Keratinocyte (primary cell): ENCODE data around the gene ITPR2. TPM values are rescaled to one million over a fixed set of nuclear protein-coding genes. Genes with fewer than 3 reads are reported as not detected.
"Not testable (repeated sequence)": the region's sequence is repeated elsewhere in the genome, so short reads cannot be mapped to it uniquely, and the experiment has no call there.

Experiments used
- DNase-seq: peaks from one replicate; pipeline ENCODE4 v3.0.0-alpha.2; 2011; ENCODE audit warnings: low read depth, missing footprints, low spot score
- FAIRE-seq: peaks from 2 replicates; lab custom pipeline; 2011; peaks lifted over from hg19 to GRCh38; lab: Jason Lieb, UNC
- H2AFZ ChIP-seq: 2 replicates; pipeline ENCODE4 v1.6.0; 2012; ENCODE audit warnings: low read length, control low read depth, inconsistent platforms; ENCODE audit not compliant: control insufficient read depth
- H3K27ac ChIP-seq: 2 replicates; pipeline ENCODE4 v1.5.1; 2011; ENCODE audit warnings: low read length; ENCODE audit not compliant: control insufficient read depth, insufficient read depth
- H3K27me3 ChIP-seq: 3 replicates; pipeline ENCODE4 v1.6.0; 2011; ENCODE audit warnings: low read length; ENCODE audit not compliant: control insufficient read depth, insufficient read depth; ENCODE audit errors: extremely low read depth
- H3K36me3 ChIP-seq, 2 experiments: 2 replicates in 1 of 2; 3 replicates in 1 of 2; pipeline ENCODE4 v1.5.1; 2011; ENCODE audit warnings: low read length in 2 of 2, mild to moderate bottlenecking in 1 of 2; ENCODE audit not compliant: control insufficient read depth in 2 of 2, insufficient read depth in 2 of 2; ENCODE audit errors: extremely low read depth in 1 of 2
- H3K4me1 ChIP-seq: 3 replicates; pipeline ENCODE4 v1.5.1; 2011; ENCODE audit warnings: low read length; ENCODE audit not compliant: control insufficient read depth, insufficient read depth; ENCODE audit errors: extremely low read depth
- H3K4me2 ChIP-seq: 3 replicates; pipeline ENCODE4 v1.6.0; 2011; ENCODE audit warnings: low read depth, low read length; ENCODE audit not compliant: control insufficient read depth, insufficient read depth; ENCODE audit errors: extremely low read depth
- H3K4me3 ChIP-seq, 3 experiments: fragments of 200-600 bp in 1 of 3; sonication (generic) in 1 of 3; 2 replicates in 2 of 3; 3 replicates in 1 of 3; pipeline ENCODE4 v1.5.1; 2011 to 2016; ENCODE audit warnings: low read length in 3 of 3, mild to moderate bottlenecking in 3 of 3, control low read depth in 2 of 3, inconsistent platforms in 1 of 3, low read depth in 1 of 3, mixed read lengths in 1 of 3, mixed run types in 1 of 3, moderate library complexity in 1 of 3; ENCODE audit not compliant: control insufficient read depth in 2 of 3, insufficient read depth in 2 of 3; ENCODE audit errors: extremely low read depth in 1 of 3
- H3K79me2 ChIP-seq: 2 replicates; pipeline ENCODE4 v1.6.0; 2012; ENCODE audit warnings: low read length; ENCODE audit not compliant: control insufficient read depth, insufficient read depth
- H3K9ac ChIP-seq: 3 replicates; pipeline ENCODE4 v1.6.0; 2011; ENCODE audit warnings: low read length; ENCODE audit not compliant: control insufficient read depth, insufficient read depth; ENCODE audit errors: extremely low read depth
- H3K9me1 ChIP-seq: 3 replicates; pipeline ENCODE4 v1.6.0; 2011; ENCODE audit warnings: low read length; ENCODE audit not compliant: control insufficient read depth, insufficient read depth; ENCODE audit errors: extremely low read depth
- H3K9me3 ChIP-seq: 2 replicates; pipeline ENCODE4 v1.5.1; 2012; ENCODE audit warnings: low read depth, low read length; ENCODE audit not compliant: control insufficient read depth
- H4K20me1 ChIP-seq: 3 replicates; pipeline ENCODE4 v1.6.0; 2011; ENCODE audit warnings: low read length; ENCODE audit not compliant: control insufficient read depth, insufficient read depth; ENCODE audit errors: extremely low read depth
- EZH2 ChIP-seq: IDR thresholded peaks from one replicate; pipeline ENCODE4 v1.6.1; 2012; ENCODE audit warnings: inconsistent platforms, mild to moderate bottlenecking, low read length, moderate library complexity
- dilution Hi-C: fragments of 300-500 bp; cut with MboI; formaldehyde crosslinking; loops from one replicate; pipeline ENCODE4 v1.7.0; 2020; ENCODE audit warnings: low sequenced_read_pairs; ENCODE audit not compliant: extremely low pct_ligation_motif_present
- polyA plus RNA-seq, 5 experiments: library from polyadenylated mRNA; depleted of rRNA in 3 of 5; stranded (reverse) in 3 of 5; stranded (forward) in 1 of 5; unstranded in 1 of 5; fragments of >200 nt; gene quantifications; 1 replicate in 1 of 5; 2 replicates in 3 of 5; 3 replicates in 1 of 5; pipeline versions ENCODE4 v1.2.1 to v1.2.3, GENCODE V29; 2011 to 2012; ENCODE audit warnings: missing spikeins in 2 of 5, low read depth in 1 of 5, low replicate concordance in 1 of 5
- TF ChIP-seq, protein P1 (sequence below), 3 experiments: IDR thresholded peaks in 1 of 3; conservative IDR thresholded peaks in 1 of 3; optimal IDR thresholded peaks in 1 of 3; 2 replicates in 2 of 3; 3 replicates in 1 of 3; pipeline versions ENCODE3 to v1.5.1; 2011; ENCODE audit warnings: low read length in 3 of 3, mild to moderate bottlenecking in 3 of 3, moderate library complexity in 2 of 3, control low read depth in 1 of 3, inconsistent platforms in 1 of 3; ENCODE audit not compliant: insufficient read depth in 2 of 3; ENCODE audit errors: extremely low read depth in 1 of 3

Gene ITPR2
- polyA plus RNA-seq, 1 donor (not counting 4 experiments of a cell fraction or from before 2014, with no cell fraction given), result 7.6 TPM

- Histone ChIP-seq H3K27me3 (no peaks in the 10 kb centered on the region), H3K4me2 (no peak overlapping the region), H2AFZ (no peak overlapping the region), H3K36me3 (no peaks in the 10 kb centered on the region), H3K27ac (no peak overlapping the region), H3K79me2 (no peaks in the 10 kb centered on the region), H3K9ac (no peak overlapping the region), H3K9me3 (no peaks in the 10 kb centered on the region), H3K9me1 (no peaks in the 10 kb centered on the region), H4K20me1 (no peaks in the 10 kb centered on the region), H3K4me1 (no peaks in the 10 kb centered on the region), H3K4me3 (no peak overlapping the region)
- DNase-seq (no peak), FAIRE-seq (no peak)
- TF ChIP-seq EZH2, result no peak
- TF ChIP-seq, protein P1, sequence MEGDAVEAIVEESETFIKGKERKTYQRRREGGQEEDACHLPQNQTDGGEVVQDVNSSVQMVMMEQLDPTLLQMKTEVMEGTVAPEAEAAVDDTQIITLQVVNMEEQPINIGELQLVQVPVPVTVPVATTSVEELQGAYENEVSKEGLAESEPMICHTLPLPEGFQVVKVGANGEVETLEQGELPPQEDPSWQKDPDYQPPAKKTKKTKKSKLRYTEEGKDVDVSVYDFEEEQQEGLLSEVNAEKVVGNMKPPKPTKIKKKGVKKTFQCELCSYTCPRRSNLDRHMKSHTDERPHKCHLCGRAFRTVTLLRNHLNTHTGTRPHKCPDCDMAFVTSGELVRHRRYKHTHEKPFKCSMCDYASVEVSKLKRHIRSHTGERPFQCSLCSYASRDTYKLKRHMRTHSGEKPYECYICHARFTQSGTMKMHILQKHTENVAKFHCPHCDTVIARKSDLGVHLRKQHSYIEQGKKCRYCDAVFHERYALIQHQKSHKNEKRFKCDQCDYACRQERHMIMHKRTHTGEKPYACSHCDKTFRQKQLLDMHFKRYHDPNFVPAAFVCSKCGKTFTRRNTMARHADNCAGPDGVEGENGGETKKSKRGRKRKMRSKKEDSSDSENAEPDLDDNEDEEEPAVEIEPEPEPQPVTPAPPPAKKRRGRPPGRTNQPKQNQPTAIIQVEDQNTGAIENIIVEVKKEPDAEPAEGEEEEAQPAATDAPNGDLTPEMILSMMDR (optimal IDR thresholded peaks at IDR 0.05 in 1 of 3, IDR thresholded peaks at IDR 0.05 in 1 of 3, conservative IDR thresholded peaks at IDR 0.05 in 1 of 3; ENCODE audit: extremely low read depth in 1 of 3, insufficient read depth in 2 of 3, low read length in 3 of 3), result no peak
- dilution Hi-C loops, result no loop called here
Measured at GRCh38 chr12:26435069-26435404, 398.0 kb downstream of the ITPR2 start.

DNA sequence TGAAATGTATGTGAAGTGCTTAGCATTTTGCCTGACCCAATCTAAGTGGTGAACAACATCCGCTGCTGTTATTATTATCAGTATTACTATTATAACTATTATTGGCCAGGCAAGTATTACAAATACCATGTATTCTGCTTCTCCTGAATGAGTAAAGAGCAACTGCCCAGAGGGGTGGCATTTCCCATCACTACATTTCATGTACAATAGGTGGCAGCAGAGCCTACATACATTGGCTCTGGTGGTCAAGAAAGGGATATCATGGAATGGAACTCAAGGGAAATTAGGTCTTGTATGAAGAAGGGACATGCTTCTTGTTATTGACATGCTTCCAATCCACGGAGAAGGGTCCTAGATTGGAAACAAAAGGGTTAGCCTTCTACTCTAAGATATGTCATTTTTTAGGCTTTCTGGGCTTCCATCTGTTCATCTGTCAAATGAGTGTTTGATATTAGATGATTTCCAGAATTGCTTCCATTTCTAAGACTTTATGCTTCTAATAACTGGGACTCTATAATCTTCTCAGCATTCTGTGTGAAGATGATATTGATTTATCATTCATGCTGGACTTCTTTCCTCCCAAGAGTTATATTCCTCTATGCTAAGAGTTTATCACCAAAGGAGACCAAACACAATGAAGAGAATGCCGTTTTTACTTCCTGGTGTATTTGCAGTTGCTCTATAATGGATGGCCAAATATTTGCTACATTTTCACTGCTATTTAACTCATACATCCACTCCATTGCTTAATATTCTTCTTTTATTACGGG is 398.5 kb downstream of the ITPR2 start:
- TF ChIP-seq, protein P1 (optimal IDR thresholded peaks at IDR 0.05 in 1 of 3, IDR thresholded peaks at IDR 0.05 in 1 of 3, conservative IDR thresholded peaks at IDR 0.05 in 1 of 3; ENCODE audit: extremely low read depth in 1 of 3, insufficient read depth in 2 of 3, low read length in 3 of 3), result peak; percentile 81 to 89 (median 86)
- no peak for TF ChIP-seq EZH2
- Histone ChIP-seq H3K27ac (no peak overlapping the region), H3K27me3 (no peaks in the 10 kb centered on the region), H3K9ac (no peak overlapping the region), H2AFZ (no peak overlapping the region), H4K20me1 (no peaks in the 10 kb centered on the region), H3K4me2 (no peak overlapping the region), H3K36me3 (no peaks in the 10 kb centered on the region), H3K9me1 (no peaks in the 10 kb centered on the region), H3K79me2 (no peaks in the 10 kb centered on the region), H3K9me3 (no peaks in the 10 kb centered on the region), H3K4me1 (no peaks in the 10 kb centered on the region), H3K4me3 (no peak overlapping the region)
- FAIRE-seq (peak; percentile 92), DNase-seq (peak; percentile 19)
- dilution Hi-C loops, result no loop called here

- FAIRE-seq, H2AFZ ChIP-seq, H3K9me3 ChIP-seq, H3K4me2 ChIP-seq, H3K79me2 ChIP-seq, H3K9ac ChIP-seq, dilution Hi-C loops, H3K4me1 ChIP-seq, H3K27me3 ChIP-seq, H3K4me3 ChIP-seq, H3K9me1 ChIP-seq, DNase-seq, H3K36me3 ChIP-seq, H4K20me1 ChIP-seq, H3K27ac ChIP-seq: not testable (repeated sequence)
Measured at GRCh38 chr12:26433701-26434100, 399.3 kb downstream of the ITPR2 start.
